WTC11 (cell line): ENCODE data around the gene GTPBP3. TPM values are rescaled to one million over a fixed set of nuclear protein-coding genes. Genes with fewer than 3 reads are reported as not detected.

ENCODE experiments used
- ATAC-seq: fragments of 200-7000 bp; cut with Tn5 transposase; 2 replicates; pipeline ENCODE4 v1.10.0; 2021; ENCODE audit warnings: mild to moderate bottlenecking, moderate library complexity
- CTCF ChIA-PET: fragments of 300-600 bp; sonication (Branson Sonifier 250); formaldehyde crosslinking; loops from one replicate; lab custom pipeline; 2021; ENCODE audit warnings: antibody characterized with exemption; lab: Charles Lee
- POLR2A ChIA-PET: fragments of 350-600 bp; sonication (Branson Sonifier 250); formaldehyde crosslinking; loops from one replicate; lab custom pipeline; 2021; ENCODE audit warnings: antibody characterized with exemption; lab: Charles Lee
- DNase-seq: peaks from one replicate; pipeline ENCODE4 v3.0.0; 2021; ENCODE audit warnings: low spot score
- H3K27ac Mint-ChIP-seq: 2 replicates; pipeline ENCODE4 v1.8.0; 2021; ENCODE audit warnings: mixed read lengths
- H3K27me3 Mint-ChIP-seq: 2 replicates; pipeline ENCODE4 v1.8.0; 2021; ENCODE audit warnings: low read depth, mild to moderate bottlenecking, moderate library complexity, mixed read lengths
- H3K36me3 Mint-ChIP-seq: 2 replicates; pipeline ENCODE4 v1.8.0; 2021; ENCODE audit warnings: mixed read lengths
- H3K4me1 Mint-ChIP-seq: 2 replicates; pipeline ENCODE4 v1.8.0; 2022; ENCODE audit warnings: mixed read lengths
- H3K4me3 Mint-ChIP-seq: 2 replicates; pipeline ENCODE4 v1.8.0; 2021; ENCODE audit warnings: mild to moderate bottlenecking, moderate library complexity, mixed read lengths
- H3K9me3 Mint-ChIP-seq: 2 replicates; pipeline ENCODE4 v1.8.0; 2021; ENCODE audit warnings: mixed read lengths
- AR ChIP-seq: fragments of 250-450 bp; sonication (Bioruptor Pico); IDR thresholded peaks from 2 replicates; pipeline ENCODE4 v1.9.0; 2021; ENCODE audit warnings: mild to moderate bottlenecking
- CBFB ChIP-seq: sonication (generic); formaldehyde crosslinking; IDR thresholded peaks from 2 replicates; pipeline ENCODE4 v1.8.1; 2022; ENCODE audit warnings: mild to moderate bottlenecking, low read depth, missing genetic modification reagents
- CDX4 ChIP-seq: fragments of 250-450 bp; sonication (Bioruptor Pico); IDR thresholded peaks from 2 replicates; pipeline ENCODE4 v1.9.0; 2021; ENCODE audit warnings: moderate library complexity, mild to moderate bottlenecking, inconsistent platforms, borderline replicate concordance
- CREM ChIP-seq: sonication (generic); formaldehyde crosslinking; IDR thresholded peaks from 2 replicates; pipeline ENCODE4 v1.8.1; 2022; ENCODE audit warnings: mild to moderate bottlenecking, missing genetic modification reagents, moderate library complexity
- E2F1 ChIP-seq: sonication (generic); formaldehyde crosslinking; IDR thresholded peaks from 2 replicates; pipeline ENCODE4 v1.8.0; 2022; ENCODE audit warnings: mild to moderate bottlenecking, missing genetic modification reagents
- E2F4 ChIP-seq: sonication (generic); formaldehyde crosslinking; IDR thresholded peaks from 2 replicates; pipeline ENCODE4 v1.8.1; 2022; ENCODE audit warnings: low read depth, mild to moderate bottlenecking, moderate library complexity, missing genetic modification reagents, borderline replicate concordance
- EMX1 ChIP-seq: fragments of 250-450 bp; sonication (Bioruptor Pico); IDR thresholded peaks from 2 replicates; pipeline ENCODE4 v1.8.0; 2021; ENCODE audit warnings: mild to moderate bottlenecking
- ESRRA ChIP-seq: sonication (generic); formaldehyde crosslinking; IDR thresholded peaks from 2 replicates; pipeline ENCODE4 v1.8.1; 2022; ENCODE audit warnings: mild to moderate bottlenecking, missing genetic modification reagents, borderline replicate concordance
- ETV6 ChIP-seq: sonication (generic); formaldehyde crosslinking; IDR thresholded peaks from 2 replicates; pipeline ENCODE4 v1.8.1; 2022; ENCODE audit warnings: mild to moderate bottlenecking, missing genetic modification reagents
- FOXP4 ChIP-seq: sonication (generic); formaldehyde crosslinking; IDR thresholded peaks from 2 replicates; pipeline ENCODE4 v1.8.0; 2022; ENCODE audit warnings: mild to moderate bottlenecking, missing genetic modification reagents
- GRHL2 ChIP-seq: fragments of 250-450 bp; sonication (Bioruptor Pico); IDR thresholded peaks from 2 replicates; pipeline ENCODE4 v1.8.0; 2022; ENCODE audit warnings: mild to moderate bottlenecking, moderate library complexity; ENCODE audit not compliant: insufficient replicate concordance, severe bottlenecking
- HMGA2 ChIP-seq: fragments of 250-450 bp; sonication (Bioruptor Pico); IDR thresholded peaks from 2 replicates; pipeline ENCODE4 v1.4.0; 2021; ENCODE audit warnings: mild to moderate bottlenecking, moderate library complexity
- PRRX2 ChIP-seq: fragments of 250-450 bp; sonication (Bioruptor Pico); IDR thresholded peaks from 2 replicates; pipeline ENCODE4 v1.8.0; 2021; ENCODE audit warnings: mild to moderate bottlenecking
- SOX15 ChIP-seq: fragments of 250-450 bp; sonication (Bioruptor Pico); IDR thresholded peaks from 2 replicates; pipeline ENCODE4 v1.9.0; 2021; ENCODE audit warnings: mild to moderate bottlenecking
- TEAD4 ChIP-seq: sonication (generic); formaldehyde crosslinking; IDR thresholded peaks from 2 replicates; pipeline ENCODE4 v1.8.0; 2022; ENCODE audit warnings: mild to moderate bottlenecking, missing genetic modification reagents
- ZMAT4 ChIP-seq: fragments of 250-450 bp; sonication (Bioruptor Pico); IDR thresholded peaks from 2 replicates; pipeline ENCODE4 v1.9.0; 2021; ENCODE audit warnings: mild to moderate bottlenecking
- ZNF532 ChIP-seq: fragments of 250-450 bp; sonication (Bioruptor Pico); IDR thresholded peaks from 2 replicates; pipeline ENCODE4 v1.9.0; 2021; ENCODE audit warnings: mild to moderate bottlenecking, borderline replicate concordance
- total RNA-seq: library from RNA; stranded (reverse); gene quantifications from 3 replicates; pipeline ENCODE4 v1.2.3, GENCODE V29; 2021

Gene GTPBP3
- total RNA-seq, 1 experiment from 2014 or later, result 93.0 TPM

- ChIA-PET CTCF (interaction anchor here (0.6 to 1.4 kb wide), 3 partner anchors 9 to 97 kb away, joined by 4 to 5 read pairs (median 4); partner anchors contain the start of gene MRPL34), POLR2A (interaction anchor here (1.2 kb wide), 1 partner anchor 9 kb away, joined by 6 read pairs; no protein-coding TSS in a partner anchor)
- TF ChIP-seq HMGA2, result no peak
- no peak for TF ChIP-seq E2F1 (CRISPR knock-in tag)
- no peak for TF ChIP-seq SOX15 (CRISPR knock-in tag)
- no peak for TF ChIP-seq ETV6 (CRISPR knock-in tag)
- no peak for TF ChIP-seq ZNF532 (CRISPR knock-in tag)
- TF ChIP-seq FOXP4, result no peak
- no peak for TF ChIP-seq PRRX2
- TF ChIP-seq E2F4 (CRISPR knock-in tag), result no peak
- no peak for TF ChIP-seq CREM (CRISPR knock-in tag)
- TF ChIP-seq ZMAT4 (CRISPR knock-in tag), result no peak
- no peak for TF ChIP-seq CDX4 (CRISPR knock-in tag)
- TF ChIP-seq ESRRA (CRISPR knock-in tag), result no peak
- peaks cover 5% of the 10 kb centered on the region for H3K9me3 Mint-ChIP-seq
- DNase-seq, result no peak
- peaks cover 10% of the 10 kb centered on the region for H3K4me1 Mint-ChIP-seq
- H3K27me3 Mint-ChIP-seq, result no peaks in the 10 kb centered on the region
- H3K4me3 Mint-ChIP-seq, result no peak overlapping the region
- peak overlapping the region; percentile 45; the same call in 1 of the 2 replicates for H3K27ac Mint-ChIP-seq
- no peak for ATAC-seq
- H3K36me3 Mint-ChIP-seq, result peaks cover 32% of the 10 kb centered on the region
Measured at GRCh38 chr19:17296273-17296672, 41.1 kb upstream of the GTPBP3 start.

GRCh38 chr19:17296976-17297375 lies 40.4 kb upstream of the GTPBP3 start:
- ATAC-seq (no peak), DNase-seq (no peak)
- H3K27ac Mint-ChIP-seq, result peak overlapping the region; percentile 79
- TF ChIP-seq GRHL2 (CRISPR knock-in tag), result no peak
- TF ChIP-seq EMX1, result no peak
- TF ChIP-seq CBFB, result no peak
- TF ChIP-seq AR, result no peak
- TF ChIP-seq TEAD4 (CRISPR knock-in tag), result no peak
- H3K4me1 Mint-ChIP-seq, result peaks cover 15% of the 10 kb centered on the region
- CTCF ChIA-PET, result interaction anchor here (0.7 to 1.4 kb wide), 2 partner anchors 8 to 94 kb away, joined by 3 to 5 read pairs; partner anchors contain the start of gene MRPL34
- POLR2A ChIA-PET, result interaction anchor here (1.2 kb wide), 1 partner anchor 8 kb away, joined by 6 read pairs; no protein-coding TSS in a partner anchor
- peaks cover 5% of the 10 kb centered on the region for H3K9me3 Mint-ChIP-seq
- H3K27me3 Mint-ChIP-seq, result no peaks in the 10 kb centered on the region
- no peak overlapping the region for H3K4me3 Mint-ChIP-seq
- H3K36me3 Mint-ChIP-seq, result peaks cover 32% of the 10 kb centered on the region
